ENCODE data around the gene CPT2. TPM values are rescaled to one million over a fixed set of nuclear protein-coding genes. Genes with fewer than 3 reads are reported as not detected.

Gene CPT2
- total and polyA plus RNA-seq, 2 of the 13 experiments (the other 11 are each of a cell fraction or from before 2014, with no cell fraction given), result 12.6 to 14.6 TPM

DNA sequence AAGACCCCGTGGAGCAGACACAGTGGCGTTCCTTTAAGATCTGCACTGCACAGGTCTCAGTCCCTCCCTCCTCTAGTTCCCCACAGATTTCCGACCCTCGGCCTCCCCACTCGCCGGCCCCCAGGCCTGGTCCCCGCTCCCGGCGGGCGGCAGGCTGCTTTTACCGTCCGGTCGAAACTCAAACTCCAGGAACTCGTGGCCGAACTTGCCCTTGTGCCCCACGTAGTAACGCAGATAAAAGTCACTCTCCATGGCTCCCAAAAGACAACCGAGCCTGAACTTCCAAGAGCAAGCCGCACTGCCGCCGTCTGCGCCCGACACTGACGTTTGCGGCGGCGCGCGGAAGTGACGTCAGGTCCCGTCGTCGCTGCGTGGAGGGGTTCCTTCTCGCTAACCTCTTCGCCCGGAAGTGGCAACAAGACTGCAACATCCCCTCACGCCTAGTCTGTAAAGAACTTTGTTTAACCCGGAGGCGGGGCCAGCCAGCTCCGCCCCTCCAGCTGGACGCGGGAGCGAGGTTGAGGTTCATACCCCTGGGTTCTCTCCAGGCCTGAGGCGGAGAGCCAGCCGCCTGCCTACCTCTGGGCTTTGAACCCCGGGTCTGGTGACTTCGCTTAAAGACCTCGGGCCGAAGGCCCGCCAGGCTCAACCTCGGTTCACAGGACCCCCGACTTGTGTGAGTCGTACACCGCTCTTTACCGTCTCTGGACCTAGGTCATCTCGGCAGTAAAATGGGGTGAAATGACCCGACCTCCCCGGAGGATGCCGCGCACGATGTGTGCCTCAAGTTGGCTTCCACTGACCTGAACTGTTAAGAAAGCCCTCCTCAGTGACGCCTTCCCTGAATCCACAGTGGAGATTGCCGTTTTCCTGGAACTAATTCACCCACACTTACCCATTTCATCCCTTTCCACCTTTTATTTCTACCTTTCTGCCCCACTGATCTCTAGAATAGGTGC, 41.9 kb downstream of the CPT2 start, which contains the start of gene MAGOH (continued):
- TF ChIP-seq CENPBD1 (CRISPR knock-in tag; IDR thresholded peaks at IDR 0.05; ENCODE audit: borderline replicate concordance, low read depth) (peak; percentile 35; the same call in 1 of the 2 replicates), RXRB (CRISPR knock-in tag; IDR thresholded peaks at IDR 0.05; ENCODE audit: borderline replicate concordance) (peak; percentile 56; the same call in 1 of the 2 replicates), PRDM15 (CRISPR knock-in tag; IDR thresholded peaks at IDR 0.05) (no peak), SETDB1 (CRISPR knock-in tag; IDR thresholded peaks at IDR 0.05; ENCODE audit: borderline replicate concordance) (no peak), ZNF891 (CRISPR knock-in tag; IDR thresholded peaks at IDR 0.05) (peak; percentile 13; the same call in 1 of the 2 replicates), KMT2B (CRISPR knock-in tag; IDR thresholded peaks at IDR 0.05) (peak; percentile 97), ZFP36L1 (CRISPR knock-in tag; IDR thresholded peaks at IDR 0.05) (no peak), E2F1 (CRISPR knock-in tag; IDR thresholded peaks at IDR 0.05) (peak; percentile 69), SP1 (IDR thresholded peaks at IDR 0.05) (no peak), SP1 (CRISPR knock-in tag; IDR thresholded peaks at IDR 0.05) (peak; percentile 83), ZNF776 (CRISPR knock-in tag; IDR thresholded peaks at IDR 0.05) (no peak; the same call in 1 of the 2 replicates), TCF7 (IDR thresholded peaks at IDR 0.05; ENCODE audit: low read depth) (peak; percentile 25; the same call in 1 of the 2 replicates), ZBTB14 (CRISPR knock-in tag; IDR thresholded peaks at IDR 0.05) (no peak), POLR2A (IDR thresholded peaks at IDR 0.05; ENCODE audit: insufficient read depth in 1 of 2, low read depth in 2 of 2, low read length in 2 of 2) (peak; percentile 78 to 80), SRSF1 (optimal IDR thresholded peaks at IDR 0.05; ENCODE audit: low read depth, low read length) (peak; percentile 67), ZNF543 (CRISPR knock-in tag; IDR thresholded peaks at IDR 0.05) (peak; percentile 96), TAF1 (CRISPR knock-in tag; IDR thresholded peaks at IDR 0.05) (peak; percentile 79), ZNF274 (CRISPR knock-in tag; IDR thresholded peaks at IDR 0.05) (peak; percentile 84), HNRNPLL (IDR thresholded peaks at IDR 0.05; ENCODE audit: low read depth, low read length, poor library complexity, severe bottlenecking) (peak; percentile 70), CENPT (CRISPR knock-in tag; IDR thresholded peaks at IDR 0.05; ENCODE audit: low read depth) (no peak), MTA1 (CRISPR knock-in tag; IDR thresholded peaks at IDR 0.05; ENCODE audit: borderline replicate concordance) (peak; percentile 93), GMEB2 (CRISPR knock-in tag; IDR thresholded peaks at IDR 0.05; ENCODE audit: low read depth) (peak; percentile 84)
